HG03565 (cell line): ENCODE measurements around the gene DEFB123.
"Not testable (repeated sequence)": the region's sequence is repeated elsewhere in the genome, so short reads cannot be mapped to it uniquely, and the experiment has no call there.

Source experiments
- ATAC-seq: cut with Tn5 transposase; IDR thresholded peaks from one replicate; pipeline ENCODE4 v1.9.1; 2021; ENCODE audit warnings: mild to moderate bottlenecking, moderate library complexity; ENCODE audit not compliant: unreplicated experiment

The DEFB123 gene, protein sequence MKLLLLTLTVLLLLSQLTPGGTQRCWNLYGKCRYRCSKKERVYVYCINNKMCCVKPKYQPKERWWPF

DNA sequence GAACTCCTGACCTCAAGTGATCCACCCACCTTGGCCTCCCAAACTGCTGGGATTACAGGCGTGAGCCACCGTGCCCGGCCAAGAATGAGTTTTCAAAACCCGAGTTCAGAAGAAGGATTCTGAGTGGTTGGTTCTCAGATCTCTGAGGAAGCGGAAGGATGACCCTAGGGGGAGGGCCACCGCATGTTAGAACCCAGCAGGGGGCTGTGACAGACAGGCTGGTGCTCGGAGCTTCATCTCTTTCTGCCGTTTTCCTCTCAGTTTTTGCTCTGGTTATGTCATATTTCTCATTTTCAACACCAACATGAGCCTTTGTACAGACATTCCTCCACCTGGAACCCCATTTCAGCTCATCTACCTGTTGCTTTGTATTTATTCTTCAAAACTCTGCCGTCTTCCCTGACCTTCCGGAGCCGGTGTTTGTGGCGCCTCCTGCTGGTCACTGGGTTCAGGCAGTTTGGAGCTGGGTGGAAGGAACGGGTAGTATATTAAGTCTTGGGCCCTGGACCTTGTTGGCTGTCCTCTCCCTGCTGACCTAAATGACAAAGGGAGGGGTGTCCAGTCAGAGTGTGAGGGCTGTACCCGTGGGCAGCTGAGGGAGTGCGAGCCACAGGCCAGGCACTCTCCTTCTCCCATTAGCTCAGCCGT, at the start of gene DEFB123:
Gene DEFB123, plus strand, starts transcription at position 621 of the 648 bp plus-strand sequence. CDS start 67 bp downstream, outside the sequence.
- no peak for ATAC-seq

DNA sequence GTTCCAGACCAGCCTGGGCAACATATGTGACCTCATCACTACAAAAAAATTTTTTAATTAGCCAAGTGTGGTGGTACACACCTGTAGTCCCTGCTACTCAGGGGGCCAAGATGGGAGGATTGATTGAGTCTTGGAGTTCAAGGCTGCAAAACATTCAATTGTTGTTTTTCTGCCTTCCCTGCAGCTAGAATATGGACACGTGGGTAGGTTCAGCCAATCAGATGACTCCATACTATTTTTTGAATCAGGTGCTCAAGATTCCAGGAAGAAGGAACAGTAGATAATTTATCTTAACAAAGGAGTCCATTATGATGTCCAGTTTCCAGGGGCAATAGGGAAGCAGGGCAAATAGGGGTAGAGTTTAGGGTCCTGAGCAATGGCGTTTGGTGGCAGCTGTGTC, 47.6 kb upstream of the DEFB123 start:
- no peak for ATAC-seq

DNA sequence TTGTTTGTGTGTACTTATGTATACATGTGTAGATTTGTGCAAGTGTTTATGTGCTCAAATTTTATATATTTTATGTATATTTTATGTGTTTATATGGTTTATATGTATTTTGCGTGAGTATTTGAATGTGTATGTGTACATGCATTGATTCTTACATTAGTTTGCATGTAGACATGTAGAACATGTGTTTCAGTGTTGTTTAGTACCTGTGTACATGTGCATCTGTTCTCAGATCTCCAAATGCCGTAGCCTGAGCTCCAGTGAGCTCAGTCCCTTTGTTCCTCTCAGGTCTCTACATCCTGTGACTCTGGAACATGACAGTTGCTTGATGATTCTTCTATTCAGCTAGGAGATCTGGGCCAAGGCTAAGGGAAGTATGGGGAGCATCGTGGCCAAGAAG, 45.5 kb upstream of the DEFB123 start:
- no peak for ATAC-seq

DNA sequence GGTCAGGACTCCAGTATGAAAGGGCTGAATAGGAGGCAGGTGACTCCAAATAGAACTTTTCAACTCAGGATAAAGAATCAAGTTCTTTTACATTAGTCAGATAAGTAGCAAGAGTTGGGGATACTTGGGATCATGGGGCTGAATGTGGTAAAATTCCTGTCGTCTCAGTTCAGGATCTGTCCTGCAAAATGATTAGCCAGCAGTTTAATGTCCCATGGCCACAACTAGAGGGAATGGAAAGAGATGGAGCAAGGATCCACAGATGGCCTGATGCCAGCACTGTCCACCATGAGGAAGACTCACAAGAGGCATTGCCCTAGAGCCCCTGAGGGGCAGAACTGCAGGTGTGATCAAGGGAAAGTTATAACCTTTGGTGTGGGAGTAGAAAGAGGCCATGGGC, 36.5 kb upstream of the DEFB123 start:
- ATAC-seq = no peak

DNA sequence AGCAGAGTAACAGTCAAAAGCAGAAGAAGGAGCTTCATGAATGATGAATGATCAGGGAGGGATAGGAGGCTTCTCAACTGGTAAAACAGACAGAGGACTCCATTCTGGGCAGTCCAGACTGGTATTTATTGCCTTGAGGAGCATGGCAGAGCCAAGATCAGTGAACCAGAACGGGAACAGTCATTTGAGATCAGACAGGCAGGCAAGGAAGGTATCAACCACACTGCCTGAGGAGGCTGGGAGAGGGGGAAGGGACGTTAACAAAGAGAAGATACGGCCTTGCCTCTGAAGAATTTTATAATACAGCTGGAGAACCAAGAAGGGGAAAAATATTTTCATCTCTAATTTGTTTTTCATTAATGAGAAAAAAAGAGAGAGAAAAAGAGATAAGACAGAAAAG, 34.3 kb upstream of the DEFB123 start, which contains the start of gene DEFB121:
Gene DEFB121, minus strand, starts transcription at position 101 of the 400 bp plus-strand sequence. Its CDS starts 63 bp downstream, at position 38.
- ATAC-seq = no peak

DNA sequence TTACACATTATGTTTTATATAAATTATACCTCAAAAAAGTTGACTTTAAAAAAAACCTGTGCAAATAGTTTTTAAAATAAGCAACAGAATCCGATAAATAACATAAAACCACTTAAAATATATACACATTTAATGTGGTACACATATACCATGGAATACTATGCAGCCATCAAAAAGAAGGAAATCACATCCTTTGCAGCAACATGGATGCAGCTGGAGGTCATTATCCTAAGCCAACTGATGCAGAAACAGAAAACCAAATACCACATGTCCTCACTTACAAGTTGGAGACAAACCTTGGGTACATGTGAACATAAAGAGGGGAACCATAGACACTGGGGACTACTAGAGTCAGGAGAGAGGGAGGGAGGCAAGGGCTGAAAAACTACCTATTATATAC, 30.4 kb upstream of the DEFB123 start:
- no peak for ATAC-seq

DNA sequence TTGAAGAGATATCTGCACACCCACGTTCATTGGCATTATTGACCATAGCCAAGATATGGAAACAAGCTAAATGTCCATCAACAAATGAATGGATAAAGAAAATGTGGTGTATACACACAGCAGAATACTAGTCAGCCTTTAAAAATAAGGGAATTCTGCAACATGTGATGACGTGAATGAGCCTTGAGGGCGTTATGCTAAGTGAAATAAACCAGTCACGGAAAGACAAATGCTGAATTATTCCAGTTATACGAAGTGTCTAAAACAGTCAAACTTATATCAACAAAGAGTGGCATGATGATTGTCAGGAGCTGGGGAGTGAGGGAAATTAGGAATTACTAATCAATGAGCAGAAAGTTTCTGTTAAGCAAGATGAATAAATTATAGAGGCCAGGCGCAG, 26.1 kb upstream of the DEFB123 start:
- no peak for ATAC-seq

DNA sequence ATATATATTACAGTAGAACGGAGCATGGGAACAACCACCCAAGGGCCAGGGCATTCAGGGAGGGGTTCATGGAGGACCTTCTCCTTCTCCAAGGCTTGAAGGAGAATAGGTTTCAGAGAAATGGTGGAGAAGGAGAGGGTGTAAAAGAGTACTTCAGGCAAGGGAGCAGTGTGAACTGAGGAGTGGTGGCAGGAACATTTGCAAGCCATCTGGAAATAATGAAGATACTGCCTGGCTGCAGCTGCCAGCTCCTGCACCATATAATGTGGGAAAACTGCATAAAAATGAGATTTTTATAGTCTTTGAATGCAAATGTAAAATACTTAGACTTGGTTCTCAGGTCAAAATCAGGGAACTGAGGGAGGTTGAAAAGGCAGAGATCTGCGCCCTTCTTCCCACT, 24.8 kb upstream of the DEFB123 start:
- no peak for ATAC-seq

DNA sequence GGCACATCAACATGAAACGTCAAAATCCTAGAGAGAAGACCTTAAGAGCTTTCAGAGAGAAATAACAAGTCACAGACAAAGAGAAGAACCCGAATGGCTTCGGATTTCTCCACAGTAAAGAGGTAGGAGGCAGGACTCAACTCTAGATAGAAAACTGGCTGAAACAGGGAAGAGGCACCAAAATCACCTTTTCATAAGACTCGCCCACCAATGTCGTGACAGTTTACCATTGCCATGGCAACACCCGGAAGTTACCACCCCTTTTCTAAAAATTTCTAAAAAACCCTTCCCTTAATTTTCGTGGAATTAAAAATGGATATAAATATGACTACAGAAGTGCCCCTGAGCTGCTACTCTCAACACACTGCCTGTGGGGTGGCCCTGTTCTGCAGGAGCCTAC, 22.1 kb upstream of the DEFB123 start:
- ATAC-seq = no peak

DNA sequence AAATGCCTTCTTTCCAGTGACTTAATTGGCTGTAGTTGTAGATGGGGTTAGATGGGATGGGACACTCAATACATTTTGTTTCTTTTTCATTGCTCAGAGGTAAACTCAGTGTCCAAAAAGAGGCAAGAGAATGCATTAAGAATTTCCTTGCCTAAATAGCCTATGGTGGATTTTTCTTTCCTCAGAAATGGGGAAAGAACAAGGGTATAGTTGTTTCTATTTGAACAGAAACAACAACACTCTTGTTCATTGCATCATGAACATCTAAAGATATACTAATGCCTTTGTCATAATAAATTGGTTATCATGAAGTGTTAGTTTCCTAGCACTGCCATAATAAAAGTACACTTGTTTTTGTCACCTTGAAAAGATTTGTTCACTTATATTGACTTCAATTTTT, 14.6 kb upstream of the DEFB123 start:
- ATAC-seq = no peak

DNA sequence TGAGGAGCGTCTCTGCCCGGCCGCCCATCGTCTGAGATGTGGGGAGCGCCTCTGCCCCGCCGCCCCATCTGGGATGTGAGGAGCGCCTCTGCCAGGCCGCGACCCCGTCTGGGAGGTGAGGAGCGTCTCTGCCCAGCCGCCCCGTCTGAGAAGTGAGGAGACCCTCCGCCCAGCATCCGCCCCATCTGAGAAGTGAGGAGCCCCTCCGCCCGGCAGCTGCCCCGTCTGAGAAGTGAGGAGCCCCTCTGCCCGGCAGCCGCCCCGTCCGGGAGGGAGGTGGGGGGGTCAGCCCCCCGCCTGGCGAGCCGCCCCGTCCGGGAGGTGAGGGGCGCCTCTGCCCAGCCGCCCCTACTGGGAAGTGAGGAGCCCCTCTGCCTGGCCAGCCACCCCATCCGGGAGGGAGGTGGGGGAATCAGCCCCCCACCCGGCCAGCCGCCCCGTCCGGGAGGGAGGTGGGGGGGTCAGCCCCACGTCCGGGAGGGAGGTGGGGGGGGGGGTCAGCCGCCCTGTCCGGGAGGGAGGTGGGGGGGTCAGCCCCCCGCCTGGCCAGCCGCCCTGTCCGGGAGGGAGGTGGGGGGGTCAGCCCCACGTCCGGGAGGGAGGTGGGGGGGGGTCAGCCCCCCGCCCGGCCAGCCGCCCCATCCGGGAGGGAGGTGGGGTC, 13.4 kb upstream of the DEFB123 start:
- ATAC-seq = not testable (repeated sequence)

DNA sequence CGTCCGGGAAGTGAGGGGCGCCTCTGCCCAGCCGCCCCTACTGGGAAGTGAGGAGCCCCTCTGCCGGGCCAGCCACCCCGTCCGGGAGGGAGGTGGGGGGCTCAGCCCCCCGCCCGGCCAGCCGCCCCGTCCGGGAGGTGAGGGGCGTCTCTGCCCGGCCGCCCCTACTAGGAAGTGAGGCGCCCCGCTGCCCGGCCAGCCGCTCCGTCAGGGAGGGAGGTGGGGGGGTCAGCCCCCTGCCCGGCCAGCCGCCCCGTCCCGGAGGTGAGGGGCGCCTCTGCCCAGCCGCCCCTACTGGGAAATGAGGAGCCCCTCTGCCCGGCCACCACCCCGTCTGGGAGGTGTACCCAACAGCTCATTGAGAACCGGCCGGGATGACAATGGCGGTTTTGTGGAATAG, 12.9 kb upstream of the DEFB123 start:
- ATAC-seq = not testable (repeated sequence)

DNA sequence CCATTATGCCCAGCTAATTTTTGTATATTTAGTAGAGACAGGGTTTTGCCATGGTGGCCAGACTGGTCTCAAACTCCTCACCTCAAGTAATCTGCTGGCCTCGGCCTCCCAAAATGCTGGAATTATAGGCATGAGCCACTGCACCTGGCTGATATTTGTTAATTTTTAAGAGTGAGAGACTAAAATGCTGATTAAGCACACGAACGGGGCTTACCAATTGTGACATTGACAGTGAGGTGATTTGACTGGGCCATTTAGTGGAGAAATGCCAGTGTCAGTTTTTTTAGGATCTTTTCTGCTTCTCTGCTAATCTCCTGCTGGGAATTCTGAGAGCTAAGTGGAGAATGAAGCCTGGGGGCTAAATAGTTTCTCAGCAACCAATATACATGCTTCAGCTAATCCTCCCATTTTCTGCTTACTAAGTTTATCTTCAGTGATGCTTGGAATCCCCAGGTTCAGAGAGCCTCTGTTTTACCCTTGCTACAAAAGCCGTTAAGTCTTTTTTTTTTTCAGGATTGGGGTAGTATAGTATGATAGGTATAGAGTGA, 9.8 kb upstream of the DEFB123 start:
- no peak for ATAC-seq

DNA sequence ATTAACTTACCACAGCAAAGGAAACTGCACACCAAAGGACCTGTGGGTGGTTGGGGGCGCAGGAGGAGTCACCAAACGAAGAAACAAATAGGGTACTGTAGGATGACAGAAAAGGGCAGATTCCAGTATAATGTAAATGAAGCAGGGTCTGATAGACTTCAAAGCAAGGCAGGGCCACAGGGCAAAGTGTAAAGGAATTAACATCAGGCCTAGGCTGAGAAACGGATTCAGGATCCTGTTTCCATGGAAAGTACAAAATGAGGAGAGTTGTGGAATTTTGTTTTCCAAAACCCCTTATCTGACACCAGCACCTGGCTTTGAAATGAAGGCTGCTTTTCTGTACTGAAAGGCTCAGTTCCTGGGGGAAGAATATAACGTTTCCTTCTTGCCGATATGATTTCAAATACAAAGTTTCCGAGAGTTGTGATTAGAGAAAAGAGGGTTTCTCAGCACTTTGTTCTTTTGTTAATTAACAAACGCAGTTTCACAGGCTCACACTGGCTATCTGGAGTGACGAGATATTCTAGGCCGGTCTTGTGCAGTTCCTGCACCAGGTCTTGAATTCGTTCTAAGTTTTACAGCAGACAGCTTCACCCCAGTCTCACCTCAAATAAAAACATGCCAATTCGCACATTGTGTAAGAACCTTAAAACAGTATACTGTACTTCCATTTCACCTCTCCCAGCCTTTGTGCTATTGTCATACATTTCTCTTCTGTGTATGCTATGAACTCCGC, 5.8 kb downstream of the DEFB123 start:
- ATAC-seq = no peak

DNA sequence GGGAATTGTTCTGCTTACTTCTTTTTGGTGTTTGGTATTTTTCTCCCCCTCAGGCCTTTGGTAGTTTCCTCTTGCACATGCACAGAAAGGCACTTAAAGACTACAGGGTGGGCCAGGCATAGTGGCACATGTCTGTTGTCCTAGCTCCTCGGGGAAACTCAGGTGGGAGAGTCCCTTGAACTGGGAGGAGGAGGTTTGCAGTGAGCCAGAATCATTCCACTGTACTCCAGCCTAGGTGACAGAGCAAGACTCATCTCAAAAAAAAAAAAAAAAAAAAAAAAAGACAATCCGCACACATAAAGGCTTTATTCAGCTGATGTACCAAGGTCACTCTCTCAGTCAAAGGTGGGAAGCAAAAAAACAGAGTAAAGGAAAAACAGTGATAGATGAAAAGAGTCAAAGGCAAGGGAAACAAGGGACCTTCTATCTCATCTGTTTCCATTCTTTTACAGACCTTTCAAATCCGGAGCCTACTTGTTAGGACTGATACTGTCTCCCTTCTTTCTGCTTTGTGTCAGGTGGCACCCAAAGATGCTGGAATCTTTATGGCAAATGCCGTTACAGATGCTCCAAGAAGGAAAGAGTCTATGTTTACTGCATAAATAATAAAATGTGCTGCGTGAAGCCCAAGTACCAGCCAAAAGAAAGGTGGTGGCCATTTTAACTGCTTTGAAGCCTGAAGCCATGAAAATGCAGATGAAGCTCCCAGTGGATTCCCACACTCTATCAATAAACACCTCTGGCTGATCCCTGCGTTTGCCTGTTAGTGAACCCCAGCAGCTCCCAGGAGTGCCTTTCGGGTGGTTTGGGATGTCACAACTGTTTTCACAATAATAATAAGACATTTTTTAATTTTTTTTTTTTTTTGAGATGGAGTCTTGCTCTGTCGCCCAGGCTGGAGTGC, 9.3 kb downstream of the DEFB123 start:
- ATAC-seq = no peak

DNA sequence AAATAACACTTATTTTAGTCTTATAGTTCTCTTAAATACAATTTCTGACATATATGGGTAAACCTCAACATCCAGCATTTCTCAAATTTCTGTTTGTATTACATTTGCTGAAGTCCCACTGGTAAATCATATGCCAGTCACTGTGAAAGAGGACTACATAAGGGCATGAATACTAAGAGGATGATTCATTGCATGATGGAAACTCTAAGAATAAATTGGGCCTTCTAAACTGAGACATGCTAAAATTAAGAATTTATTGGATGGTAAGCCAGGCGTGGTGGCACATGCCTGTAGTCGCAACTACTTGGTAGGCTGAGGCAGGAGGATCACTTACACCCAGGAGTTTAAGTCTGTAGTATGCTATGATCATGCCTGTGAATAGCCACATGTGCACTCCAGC, 12.1 kb downstream of the DEFB123 start:
- ATAC-seq = no peak

DNA sequence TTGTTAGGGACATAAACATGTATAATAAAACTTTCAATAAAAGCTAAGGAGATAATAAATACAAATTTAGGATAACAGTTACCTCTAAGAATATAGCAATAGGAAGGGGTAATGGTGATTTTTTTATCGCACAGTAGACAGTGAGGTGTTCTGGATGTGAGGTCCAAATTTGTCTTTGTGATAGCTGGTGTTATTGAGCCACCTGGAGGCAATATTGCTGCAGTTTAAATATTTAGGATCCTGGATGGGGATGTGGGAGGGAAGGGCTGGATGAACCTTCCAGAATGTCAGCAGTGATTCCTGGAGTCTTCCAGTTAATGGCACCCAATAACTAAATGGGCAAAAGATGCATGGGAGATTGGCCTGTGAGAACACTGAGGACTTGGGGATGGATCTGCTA, 13.9 kb downstream of the DEFB123 start:
- no peak for ATAC-seq

DNA sequence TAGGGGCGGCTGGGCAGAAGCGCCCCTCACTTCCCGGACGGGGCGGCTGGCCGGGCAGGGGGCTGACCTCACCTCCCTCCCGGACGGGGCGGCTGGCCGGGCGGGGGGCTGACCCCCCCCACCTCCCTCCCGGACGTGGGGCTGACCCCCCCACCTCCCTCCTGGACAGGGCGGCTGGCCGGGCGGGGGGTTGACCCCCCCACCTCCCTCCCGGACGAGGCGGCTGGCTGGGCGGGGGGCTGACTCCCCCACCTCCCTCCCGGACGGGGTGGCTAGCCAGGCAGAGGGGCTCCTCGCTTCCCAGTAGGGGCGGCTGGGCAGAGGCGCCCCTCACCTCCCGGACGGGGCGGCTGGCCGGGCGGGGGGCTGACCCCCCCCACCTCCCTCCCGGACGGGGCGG, 30.5 kb downstream of the DEFB123 start:
- ATAC-seq = not testable (repeated sequence)

DNA sequence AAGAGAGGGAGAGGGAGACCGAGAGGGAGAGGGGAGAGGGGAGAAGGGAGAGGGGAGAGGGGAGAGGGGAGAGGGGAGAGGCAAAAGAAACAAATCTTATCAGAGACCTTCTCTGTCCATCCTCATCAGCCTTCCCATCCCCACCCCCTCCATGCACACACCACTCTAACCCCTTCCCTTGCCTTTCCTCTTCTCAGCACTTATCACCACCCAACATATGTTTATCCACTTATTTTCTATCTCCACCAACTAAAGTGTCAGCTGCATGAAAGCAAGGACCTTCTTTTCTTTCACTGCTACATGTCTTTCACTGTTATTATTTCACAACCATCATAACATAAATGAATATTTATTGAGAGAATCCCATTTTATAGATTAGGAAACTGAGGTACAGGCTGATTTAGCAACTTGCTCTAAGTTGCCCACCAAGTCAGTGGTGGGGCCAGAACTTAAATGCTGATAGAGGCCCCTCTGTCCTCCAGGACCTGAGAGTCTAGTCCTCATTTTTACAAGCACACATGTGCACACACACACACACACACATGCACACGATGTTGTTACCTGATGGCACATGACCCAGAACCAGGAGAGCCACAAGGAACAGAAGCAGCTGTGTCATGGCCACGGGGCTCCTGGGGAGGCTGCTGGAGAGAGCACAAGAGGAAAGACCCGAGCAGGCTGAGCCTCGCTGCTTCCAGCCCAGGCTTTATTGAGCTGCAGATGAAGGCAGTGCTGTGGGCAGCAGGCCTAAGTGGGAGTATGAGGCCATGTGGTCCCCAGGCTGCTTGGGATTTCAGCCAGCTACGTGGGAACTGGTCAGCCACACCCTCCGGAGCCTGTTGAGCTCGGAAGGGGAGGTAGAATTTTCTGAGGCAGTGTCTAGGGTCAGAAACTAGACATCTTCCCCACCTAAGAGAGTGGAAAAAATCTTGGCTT, 32.2 kb downstream of the DEFB123 start:
- ATAC-seq = no peak
